ENCODE data around the gene RANGAP1.

RANGAP1 gene

GRCh38 chr22:41285820-41286638 lies at the start of gene RANGAP1:
Gene RANGAP1, minus strand, starts transcription at chr22:41286187. Its CDS starts 5,143 bp downstream, at chr22:41281044.
- peak; percentile 98 for DNase-seq (ENCODE audit: low spot score)

GRCh38 chr22:41334951-41335635 lies 49.1 kb upstream of the RANGAP1 start:
- DNase-seq (ENCODE audit: low spot score), result no peak

- no peak for DNase-seq (ENCODE audit: low spot score)
Measured at GRCh38 chr22:41334215-41334614, 48.2 kb upstream of the RANGAP1 start.

- no peak for DNase-seq (ENCODE audit: low spot score)
Measured at GRCh38 chr22:41333806-41334205, 47.8 kb upstream of the RANGAP1 start.

GRCh38 chr22:41332217-41332939 lies 46.4 kb upstream of the RANGAP1 start:
- DNase-seq (ENCODE audit: low spot score), result no peak

GRCh38 chr22:41330169-41330568 lies 44.2 kb upstream of the RANGAP1 start:
- DNase-seq (ENCODE audit: low spot score), result no peak

- no peak for DNase-seq (ENCODE audit: low spot score)
Measured at GRCh38 chr22:41327124-41327523, 41.1 kb upstream of the RANGAP1 start.

- DNase-seq (ENCODE audit: low spot score), result no peak
Measured at GRCh38 chr22:41324821-41325528, 39.0 kb upstream of the RANGAP1 start.

- no peak for DNase-seq (ENCODE audit: low spot score)
Measured at GRCh38 chr22:41320416-41321240, 34.6 kb upstream of the RANGAP1 start.

GRCh38 chr22:41315586-41315985 lies 29.6 kb upstream of the RANGAP1 start:
- no peak for DNase-seq (ENCODE audit: low spot score)

- no peak for DNase-seq (ENCODE audit: low spot score)
Measured at GRCh38 chr22:41314821-41315220, 28.8 kb upstream of the RANGAP1 start.

GRCh38 chr22:41311487-41311886 lies 25.5 kb upstream of the RANGAP1 start:
- no peak for DNase-seq (ENCODE audit: low spot score)

- no peak for DNase-seq (ENCODE audit: low spot score)
Measured at GRCh38 chr22:41310336-41310735, 24.3 kb upstream of the RANGAP1 start.

GRCh38 chr22:41308544-41308947 lies 22.6 kb upstream of the RANGAP1 start:
- DNase-seq (ENCODE audit: low spot score), result no peak

- DNase-seq (ENCODE audit: low spot score), result no peak
Measured at GRCh38 chr22:41308054-41308453, 22.1 kb upstream of the RANGAP1 start.

- peak; percentile 77 for DNase-seq (ENCODE audit: low spot score)
Measured at GRCh38 chr22:41305646-41306045, 19.7 kb upstream of the RANGAP1 start.

- DNase-seq (ENCODE audit: low spot score), result no peak
Measured at GRCh38 chr22:41302811-41303210, 16.8 kb upstream of the RANGAP1 start.

- DNase-seq (ENCODE audit: low spot score), result no peak
Measured at GRCh38 chr22:41302021-41302767, 16.2 kb upstream of the RANGAP1 start.

GRCh38 chr22:41301085-41302020 lies 15.4 kb upstream of the RANGAP1 start, which contains the start of gene ZC3H7B:
Gene ZC3H7B, plus strand, starts transcription at chr22:41301525. Its CDS starts 19,136 bp downstream, at chr22:41320661.
- DNase-seq (ENCODE audit: low spot score), result peak; percentile 88
